GM18519 (cell line): ENCODE results near the gene SNTB2.

Experiments used
- ATAC-seq: cut with Tn5 transposase; IDR thresholded peaks from one replicate; pipeline ENCODE4 v1.9.1; 2021; ENCODE audit warnings: mild to moderate bottlenecking, moderate library complexity; ENCODE audit not compliant: unreplicated experiment, low FRiP score

SNTB2 gene

GRCh38 chr16:69314534-69314933, 127.6 kb downstream of the SNTB2 start:
- ATAC-seq: no peak

- ATAC-seq: no peak
Measured at GRCh38 chr16:69315486-69316311, 128.7 kb downstream of the SNTB2 start.

GRCh38 chr16:69316595-69317034, 129.7 kb downstream of the SNTB2 start:
- no peak for ATAC-seq

- no peak for ATAC-seq
Measured at GRCh38 chr16:69318177-69318910, 131.4 kb downstream of the SNTB2 start.

- ATAC-seq: no peak
Measured at GRCh38 chr16:69318911-69319289, 131.9 kb downstream of the SNTB2 start.

- no peak for ATAC-seq
Measured at GRCh38 chr16:69319381-69319780, 132.4 kb downstream of the SNTB2 start.

GRCh38 chr16:69319826-69320739, 133.1 kb downstream of the SNTB2 start:
- ATAC-seq: no peak

- no peak for ATAC-seq
Measured at GRCh38 chr16:69320740-69321073, 133.7 kb downstream of the SNTB2 start.

GRCh38 chr16:69321080-69321479, 134.1 kb downstream of the SNTB2 start:
- ATAC-seq: no peak

GRCh38 chr16:69322343-69322742, 135.4 kb downstream of the SNTB2 start:
- ATAC-seq: no peak

- ATAC-seq: no peak
Measured at GRCh38 chr16:69323415-69323814, 136.5 kb downstream of the SNTB2 start.

GRCh38 chr16:69324013-69324531, 137.1 kb downstream of the SNTB2 start:
- no peak for ATAC-seq

GRCh38 chr16:69324585-69325253, 137.8 kb downstream of the SNTB2 start:
- no peak for ATAC-seq

GRCh38 chr16:69325784-69326171, 138.8 kb downstream of the SNTB2 start:
- ATAC-seq: no peak

- ATAC-seq: no peak
Measured at GRCh38 chr16:69326172-69326873, 139.4 kb downstream of the SNTB2 start.

- no peak for ATAC-seq
Measured at GRCh38 chr16:69327585-69328310, 140.8 kb downstream of the SNTB2 start.

- ATAC-seq: no peak
Measured at GRCh38 chr16:69328854-69329316, 141.9 kb downstream of the SNTB2 start.

- no peak for ATAC-seq
Measured at GRCh38 chr16:69329369-69330285, 142.7 kb downstream of the SNTB2 start.
